GM12878 (cell line): ENCODE measurements around the gene RPL35A. TPM values are rescaled to one million over a fixed set of nuclear protein-coding genes. Genes with fewer than 3 reads are reported as not detected.

Experiments used
- ATAC-seq: fragments of 200-7000 bp; cut with Tn5 transposase; 3 replicates; pipeline ENCODE4 v1.9.1; 2020; ENCODE audit warnings: mild to moderate bottlenecking, moderate library complexity
- BruUV-seq: library from RNA; stranded (reverse); fragments of 400-500 nt; replicated peaks from 2 replicates; lab custom pipeline; 2021; lab: Mats Ljungman, UMichigan
- CTCF ChIA-PET: fragments of 300-600 bp; sonication (Branson Sonifier 250); formaldehyde crosslinking; extraction: SDS; loops from one replicate; lab custom pipeline; 2021; ENCODE audit warnings: inconsistent platforms; lab: Yijun Ruan, JAX
- POLR2A ChIA-PET: fragments of 350-600 bp; formaldehyde crosslinking; extraction: SDS; loops from one replicate; lab custom pipeline; 2021; ENCODE audit warnings: inconsistent platforms; lab: Charles Lee
- RAD21 ChIA-PET: fragments of 300-600 bp; sonication (Branson Sonifier 250); formaldehyde crosslinking; loops from one replicate; lab custom pipeline; 2023; ENCODE audit warnings: antibody characterized with exemption; ENCODE audit not compliant: unreplicated experiment; lab: Charles Lee
- SMC1A ChIA-PET: fragments of 300-600 bp; sonication (Branson Sonifier 250); formaldehyde crosslinking; loops from one replicate; lab custom pipeline; 2023; ENCODE audit not compliant: unreplicated experiment, uncharacterized antibody; lab: Charles Lee
- DNase-seq: peaks from one replicate; pipeline ENCODE4 v3.0.0-alpha.2; 2011; ENCODE audit warnings: low read depth, low spot score
- FAIRE-seq: peaks from 3 replicates; lab custom pipeline; 2011; peaks lifted over from hg19 to GRCh38; lab: Jason Lieb, UNC
- H2AFZ ChIP-seq: 2 replicates; pipeline ENCODE4 v1.6.0; 2011; ENCODE audit warnings: low read depth, low read length, control low read depth; ENCODE audit not compliant: control insufficient read depth
- H3K27ac ChIP-seq: 2 replicates; pipeline ENCODE4 v1.5.1; 2011; ENCODE audit warnings: control low read depth; ENCODE audit not compliant: control insufficient read depth, insufficient read depth
- H3K27me3 ChIP-seq, 2 experiments: replicated peaks in 1 of 2; 2 replicates each; pipeline versions ENCODE4 v1.6.0 to v1.6.1; 2011; ENCODE audit warnings: low read length in 1 of 2; ENCODE audit not compliant: control insufficient read depth in 2 of 2, insufficient read depth in 2 of 2
- H3K36me3 ChIP-seq, 2 experiments: 2 replicates each; pipeline ENCODE4 v1.5.1; 2011; ENCODE audit warnings: low read length in 1 of 2; ENCODE audit not compliant: control insufficient read depth in 2 of 2, insufficient read depth in 2 of 2
- H3K4me1 ChIP-seq: 2 replicates; pipeline ENCODE4 v1.6.1; 2011; ENCODE audit warnings: mild to moderate bottlenecking, low read length, moderate library complexity, mixed read lengths; ENCODE audit not compliant: control insufficient read depth, insufficient read depth
- H3K4me2 ChIP-seq: 2 replicates; pipeline ENCODE4 v1.6.0; 2011; ENCODE audit warnings: control low read depth; ENCODE audit not compliant: control insufficient read depth, insufficient read depth
- H3K4me3 ChIP-seq: fragments of 200-600 bp; sonication (generic); 2 replicates; pipeline ENCODE4 v1.5.1; 2016
- H3K79me2 ChIP-seq: 2 replicates; pipeline ENCODE4 v1.6.0; 2011; ENCODE audit warnings: low read length; ENCODE audit not compliant: control insufficient read depth, insufficient read depth
- H3K9ac ChIP-seq: 2 replicates; pipeline ENCODE4 v1.8.0; 2011; ENCODE audit warnings: low read length, control low read depth, mixed read lengths; ENCODE audit not compliant: control insufficient read depth, insufficient read depth
- H3K9me3 ChIP-seq: replicated peaks from 3 replicates; pipeline ENCODE4 v1.5.1; 2011; ENCODE audit warnings: mild to moderate bottlenecking, low read length; ENCODE audit not compliant: control insufficient read depth, insufficient read depth
- H4K20me1 ChIP-seq: 2 replicates; pipeline ENCODE4 v1.6.0; 2011; ENCODE audit not compliant: control insufficient read depth, insufficient read depth
- MTA3 ChIP-seq: IDR thresholded peaks from 2 replicates; pipeline ENCODE4 v1.6.1; 2012; ENCODE audit warnings: low read length, inconsistent platforms, borderline replicate concordance
- PML ChIP-seq: IDR thresholded peaks from 2 replicates; pipeline ENCODE4 v1.6.1; 2012; ENCODE audit warnings: low read length, inconsistent platforms
- POLR2A ChIP-seq: IDR thresholded peaks from 2 replicates; pipeline ENCODE4 v1.6.1; 2011; ENCODE audit warnings: low read depth, mild to moderate bottlenecking, low read length
- ZBTB4 ChIP-seq: fragments of 450-650 bp; formaldehyde crosslinking; IDR thresholded peaks from 2 replicates; pipeline ENCODE4 v1.4.0; 2022; ENCODE audit warnings: mild to moderate bottlenecking, moderate library complexity
- WGBS: methylation state at CpG from one replicate; pipeline ENCODE4 v1.1.6; 2016; ENCODE audit warnings: low lambda C conversion rate; ENCODE audit not compliant: insufficient replicate concordance, insufficient coverage; ENCODE audit errors: missing lambda C conversion rate; 5-methylcytosine and 5-hydroxymethylcytosine counted together
- in situ Hi-C: fragments of 300-500 bp; cut with MboI; formaldehyde crosslinking; loops from 9 replicates; pipeline ENCODE4 v1.14.3; 2018; ENCODE audit warnings: mixed read lengths
- intact Hi-C: fragments of 100-400 bp; cut with micrococcal nuclease; formaldehyde crosslinking; loops from one replicate; pipeline ENCODE4 v1.14.2; 2022; ENCODE audit not compliant: unreplicated experiment
- polyA plus RNA-seq, 11 experiments: library from polyadenylated mRNA; depleted of rRNA in 4 of 11; unstranded in 6 of 11; stranded (reverse) in 5 of 11; fragments of >200 nt; fragmentation: Nextera tagmentation in 4 of 11; fragmentation: Illumina TruSeq in 1 of 11; extraction: Ambion mirVana in 4 of 11; extraction: Trizol in 1 of 11; gene quantifications; 1 replicate in 1 of 11; 2 replicates in 10 of 11; pipeline versions ENCODE4 v1.2.1 to v1.2.3, GENCODE V29; 2011 to 2016; ENCODE audit warnings: inconsistent platforms in 2 of 11, missing spikeins in 2 of 11, low read depth in 1 of 11
- total RNA-seq, 4 experiments: library from RNA; depleted of rRNA in 3 of 4; stranded (reverse); fragments of >200 nt in 3 of 4; fragmentation: Illumina TruSeq in 1 of 4; extraction: Trizol in 1 of 4; gene quantifications; 2 replicates each; pipeline versions ENCODE4 v1.2.1 to v1.2.3, GENCODE V29; 2013 to 2021

The RPL35A gene
- total and polyA plus RNA-seq, 10 of the 15 experiments (the other 5 are each of a cell fraction or from before 2014, with no cell fraction given): 774 to 3,144 (median 1,843) TPM

- Histone ChIP-seq H3K4me3 (no peak overlapping the region), H3K79me2 (peaks cover 25% of the 10 kb centered on the region), H2AFZ (no peak overlapping the region), H3K27ac (no peak overlapping the region), H3K4me1 (peaks cover 8% of the 10 kb centered on the region), H3K9ac (no peak overlapping the region), H3K9me3 (no peaks in the 10 kb centered on the region), H3K36me3 (peaks cover 13 to 51% of the 10 kb centered on the region in 2 experiments)
- no peak for DNase-seq
- POLR2A ChIA-PET: no interaction called here
- SMC1A ChIA-PET: no interaction called here
- in situ Hi-C loops: no loop called here
- intact Hi-C loops: no loop called here
- RAD21 ChIA-PET: no interaction called here
- TF ChIP-seq POLR2A: 0 out of 2 replicates have a peak, but pooled peaks have one; percentile 29
- no peak; the same call in 1 of the 2 replicates for TF ChIP-seq MTA3
- TF ChIP-seq, all 136 proteins: peak for 1
- no TSS peak for BruUV-seq
- ATAC-seq: no peak
- H3K4me2 ChIP-seq: no peak overlapping the region
- peaks cover 7% of the 10 kb centered on the region for H4K20me1 ChIP-seq
- CTCF ChIA-PET: no interaction called here
- WGBS: 85% methylated on average over 2 of the region's 2 CpGs
- H3K27me3 ChIP-seq: no peaks in the 10 kb centered on the region
- no peak for FAIRE-seq
Measured at GRCh38 chr3:197956626-197956988, 6.6 kb downstream of the RPL35A start.

GRCh38 chr3:197957790-197958133 lies 7.8 kb downstream of the RPL35A start:
- no peak for DNase-seq
- H3K9me3 ChIP-seq: no peaks in the 10 kb centered on the region
- 88% methylated on average over 5 of the region's 5 CpGs for WGBS
- in situ Hi-C loops (no loop called here), intact Hi-C loops (no loop called here)
- ChIA-PET RAD21 (no interaction called here), CTCF (interaction anchor here (1.5 kb wide), 1 partner anchor 7 kb away, joined by 4 read pairs; the partner anchor contains the start of gene RPL35A), POLR2A (no interaction called here), SMC1A (interaction anchor here (2.2 kb wide), 1 partner anchor 7 kb away, joined by 9 read pairs; the partner anchor contains the start of gene RPL35A)
- no peak overlapping the region for H3K27ac ChIP-seq
- no peak for ATAC-seq
- H3K9ac ChIP-seq: no peak overlapping the region
- peaks cover 8% of the 10 kb centered on the region for H3K4me1 ChIP-seq
- peaks cover 13 to 47% of the 10 kb centered on the region in 2 experiments for H3K36me3 ChIP-seq
- H3K79me2 ChIP-seq: peaks cover 14% of the 10 kb centered on the region
- FAIRE-seq: no peak
- peaks cover 4% of the 10 kb centered on the region for H4K20me1 ChIP-seq
- H3K27me3 ChIP-seq: no peaks in the 10 kb centered on the region
- no peak overlapping the region for H2AFZ ChIP-seq
- no peak overlapping the region for H3K4me2 ChIP-seq
- TF ChIP-seq PML (0 out of 2 replicates have a peak, but pooled peaks have one; percentile 28), ZBTB4 (CRISPR knock-in tag) (no peak)
- TF ChIP-seq, all 136 proteins: peak for 1
- H3K4me3 ChIP-seq: no peak overlapping the region
- no TSS peak for BruUV-seq
